HCT116 (cell line): Measurements from ENCODE around the gene CACNA2D3.

Source experiments
- CTCF ChIP-seq, 3 experiments: fragments of 200-600 bp in 1 of 3; sonication (generic) in 1 of 3; IDR thresholded peaks in 2 of 3; conservative IDR thresholded peaks in 1 of 3; 2 replicates each; pipeline ENCODE4 v1.5.1; 2012 to 2017; ENCODE audit warnings: low read depth in 2 of 3, low read length in 2 of 3, antibody characterized with exemption in 1 of 3, borderline replicate concordance in 1 of 3, control low read depth in 1 of 3, mild to moderate bottlenecking in 1 of 3, mixed read lengths in 1 of 3, mixed run types in 1 of 3, moderate library complexity in 1 of 3; ENCODE audit not compliant: insufficient read depth in 1 of 3
- MAX ChIP-seq: IDR thresholded peaks from 2 replicates; pipeline ENCODE4 v1.6.1; 2012
- POLR2A ChIP-seq: IDR thresholded peaks from 2 replicates; pipeline ENCODE4 v1.7.0; 2011; ENCODE audit warnings: borderline replicate concordance; ENCODE audit not compliant: insufficient read depth, insufficient read length; ENCODE audit errors: extremely low read depth
- RAD21 ChIP-seq: IDR thresholded peaks from 2 replicates; pipeline ENCODE4 v1.6.1; 2012; ENCODE audit warnings: low read depth, mild to moderate bottlenecking
- REST ChIP-seq: IDR thresholded peaks from 2 replicates; pipeline ENCODE4 v1.6.1; 2012; ENCODE audit warnings: low read depth
- SRF ChIP-seq: IDR thresholded peaks from 2 replicates; pipeline ENCODE4 v1.6.1; 2012; ENCODE audit warnings: low read depth

GRCh38 chr3:54137311-54137710, 15.0 kb downstream of the CACNA2D3 start:
- TF ChIP-seq RAD21: no peak
- TF ChIP-seq CTCF (IDR thresholded peaks at IDR 0.05 in 2 of 3, conservative IDR thresholded peaks at IDR 0.05 in 1 of 3; ENCODE audit: borderline replicate concordance in 1 of 3, insufficient read depth in 1 of 3, low read depth in 2 of 3, low read length in 2 of 3): no peak
- no peak for TF ChIP-seq MAX
- TF ChIP-seq REST: no peak
- no peak for TF ChIP-seq SRF
- TF ChIP-seq POLR2A: no peak
